GF-D8 (cell line): ENCODE results near the gene GSTM1.

Experiments used
- DNase-seq: peaks from one replicate; lab custom pipeline; 2025; lab: John Stamatoyannopoulos, UW

GSTM1 gene

GRCh38 chr1:109726728-109727373 lies 39.2 kb downstream of the GSTM1 start:
- DNase-seq, result no peak

GRCh38 chr1:109728870-109729269 lies 41.3 kb downstream of the GSTM1 start:
- no peak for DNase-seq

GRCh38 chr1:109730666-109731065 lies 43.0 kb downstream of the GSTM1 start:
- DNase-seq, result no peak

GRCh38 chr1:109732390-109732881 lies 44.8 kb downstream of the GSTM1 start:
- no peak for DNase-seq

DNA sequence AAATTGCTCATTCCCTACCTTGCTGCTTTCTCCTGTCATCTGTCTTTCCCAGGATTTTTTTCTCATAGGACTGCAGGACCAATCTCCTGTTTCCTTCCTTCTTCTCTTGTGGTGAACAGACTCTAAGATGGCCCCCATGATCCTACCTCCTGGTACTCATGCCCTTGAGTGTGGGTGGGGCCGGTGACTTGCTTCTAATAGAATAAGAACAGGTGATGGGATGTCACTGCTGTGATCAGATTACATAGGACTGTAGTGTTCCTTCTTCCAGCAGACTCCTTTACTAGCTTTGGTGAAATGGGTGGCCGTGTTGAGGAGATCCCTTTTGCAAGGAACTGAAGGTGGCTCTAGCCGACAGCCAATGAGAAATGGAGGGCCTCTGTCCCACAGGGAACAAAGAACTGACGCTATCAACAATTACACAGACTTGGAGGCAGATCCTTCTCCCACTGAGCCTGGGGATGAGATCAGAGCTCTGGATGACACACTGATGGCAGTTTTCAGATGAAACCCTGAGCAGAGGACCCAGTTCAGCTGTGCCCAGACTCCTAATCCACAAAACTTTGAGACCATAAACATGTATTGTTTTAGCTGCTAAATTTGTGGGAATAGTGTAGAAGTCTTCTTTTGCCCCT lies 45.7 kb downstream of the GSTM1 start:
- DNase-seq, result no peak

DNA sequence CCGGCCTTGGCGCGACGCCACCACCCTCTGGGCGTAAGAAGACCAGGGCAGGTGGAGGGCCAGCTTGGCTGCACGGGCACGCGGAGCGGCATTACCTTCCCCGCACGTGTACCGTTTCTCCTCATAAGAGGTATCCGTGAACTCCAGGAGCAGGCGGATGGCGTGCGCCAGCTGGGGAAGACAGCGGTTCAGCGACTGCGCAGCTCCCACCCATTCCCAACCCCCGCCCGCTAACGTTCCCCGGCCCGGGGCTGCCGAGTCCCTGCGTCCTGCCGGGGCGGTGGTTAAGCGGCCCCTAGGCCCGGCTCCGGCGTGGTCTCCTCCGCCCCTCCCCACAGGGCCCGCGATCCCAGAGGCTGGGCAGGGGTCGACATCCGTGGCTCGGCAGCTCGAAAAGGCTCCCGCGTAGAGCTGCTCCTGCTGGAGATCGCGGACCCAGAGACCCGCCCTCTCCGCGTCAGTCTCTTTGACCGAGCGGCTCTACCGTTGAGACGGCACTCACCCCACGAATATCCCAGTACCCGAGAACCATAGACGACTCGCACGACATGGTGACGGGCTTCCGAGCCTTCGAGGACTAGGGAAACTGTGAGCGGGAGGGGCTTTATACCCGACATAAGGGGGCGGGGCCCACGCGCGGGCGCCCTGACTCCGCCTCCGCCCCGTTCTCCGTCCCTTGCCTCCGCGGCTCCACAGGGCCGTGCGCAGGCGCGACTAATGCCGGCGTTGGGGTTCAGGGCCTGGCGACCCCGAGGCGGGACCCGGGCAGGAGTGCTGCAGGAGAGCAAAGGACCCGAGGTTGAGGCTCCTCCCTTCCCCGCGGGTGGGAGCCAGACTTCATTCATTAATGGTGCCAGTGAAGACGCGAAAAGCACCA lies 52.4 kb downstream of the GSTM1 start:
- no peak for DNase-seq

DNA sequence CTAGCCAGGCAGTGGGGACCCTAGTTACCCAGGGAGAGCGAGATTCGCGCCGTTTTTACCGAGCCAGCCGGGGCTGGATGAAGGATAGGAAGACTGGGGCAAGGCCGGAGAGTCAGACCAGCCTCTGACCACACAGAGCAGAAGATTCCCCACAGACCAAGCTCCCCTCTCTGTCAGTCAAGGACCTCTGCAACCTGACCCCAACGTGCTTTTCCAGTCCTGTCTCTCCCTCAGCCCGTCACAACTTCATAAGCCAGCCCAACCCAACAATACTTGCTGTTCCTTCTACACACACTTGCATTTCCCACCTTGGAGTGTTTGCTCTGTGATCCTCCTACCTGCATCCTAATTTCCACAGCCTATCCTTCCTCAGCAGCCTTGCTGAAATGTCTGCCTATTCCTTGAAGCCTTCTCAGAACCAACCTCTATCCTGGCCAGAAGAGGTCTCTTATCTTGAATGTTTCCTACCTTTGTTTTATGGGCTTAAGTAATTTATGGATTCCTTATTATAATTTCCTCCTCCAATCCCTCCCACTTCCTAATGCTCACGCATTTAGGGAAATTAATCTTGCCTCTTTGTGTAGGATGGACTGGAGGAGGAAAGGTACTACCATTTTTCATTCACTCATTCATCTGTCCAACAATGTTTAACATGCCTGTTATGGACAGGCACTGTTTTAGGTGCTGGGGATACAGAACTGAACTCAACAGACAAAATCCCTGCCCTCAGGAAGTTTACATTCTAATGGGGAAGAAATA lies 53.2 kb downstream of the GSTM1 start, which contains the start of gene GSTM3:
TSS of gene GSTM3 (minus strand) at position 424 of the 759 bp plus-strand sequence. CDS start 751 bp downstream, outside the sequence.
- DNase-seq, result no peak
